Fibroblast of lung (primary cell): Measurements from ENCODE around the gene ACADS.

Experiments
- CTCF ChIP-seq, 2 donors: IDR thresholded peaks in 1 of 2; conservative IDR thresholded peaks in 1 of 2; 1 replicate in 1 of 2; 2 replicates in 1 of 2; pipeline ENCODE4 v1.5.1; 2011 to 2012; ENCODE audit warnings: low read length in 2 of 2, control low read depth in 1 of 2, inconsistent platforms in 1 of 2, low read depth in 1 of 2, mild to moderate bottlenecking in 1 of 2
- EZH2 ChIP-seq: IDR thresholded peaks from 2 replicates; pipeline ENCODE4 v1.5.1; 2012; ENCODE audit warnings: low read length, control low read depth, mild to moderate bottlenecking; ENCODE audit errors: missing control alignments

GRCh38 chr12:120721866-120722265 is 3.8 kb upstream of the ACADS start:
- TF ChIP-seq CTCF (conservative IDR thresholded peaks at IDR 0.05 in 1 of 2, IDR thresholded peaks at IDR 0.05 in 1 of 2; ENCODE audit: low read depth in 1 of 2, low read length in 2 of 2) = no peak
- no peak for TF ChIP-seq EZH2
